Activated CD8-positive, alpha-beta memory T cell treated with anti-CD3 and anti-CD28 coated beads for 24 hours (primary cell): ENCODE data around the gene TIGD6.
"Not testable (repeated sequence)": the region's sequence is repeated elsewhere in the genome, so short reads cannot be mapped to it uniquely, and the experiment has no call there.

Experiments used
- DNase-seq: peaks from one replicate; pipeline ENCODE4 v3.0.0-alpha.2; 2020

The TIGD6 gene

DNA sequence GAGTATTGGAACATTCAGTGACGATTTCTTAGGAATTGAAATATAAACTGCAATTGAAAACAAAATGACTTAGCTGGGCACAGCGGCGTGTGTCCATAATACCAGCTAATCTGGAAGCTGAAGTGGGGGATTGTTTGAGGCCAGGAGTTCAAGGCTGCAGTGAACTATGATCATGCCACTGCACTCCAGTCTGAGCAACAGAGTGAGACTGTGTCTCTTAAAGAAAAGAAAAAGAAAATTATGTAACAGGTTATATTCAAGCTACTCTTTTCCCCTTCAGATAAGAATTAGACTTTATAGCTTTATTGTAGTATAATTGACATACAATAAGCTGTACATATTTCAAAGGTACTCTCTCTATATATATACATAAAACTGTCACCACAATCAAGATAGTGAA lies 33.5 kb downstream of the TIGD6 start:
- DNase-seq = no peak

GRCh38 chr5:149963729-149964128 lies 36.7 kb downstream of the TIGD6 start:
- no peak for DNase-seq

DNA sequence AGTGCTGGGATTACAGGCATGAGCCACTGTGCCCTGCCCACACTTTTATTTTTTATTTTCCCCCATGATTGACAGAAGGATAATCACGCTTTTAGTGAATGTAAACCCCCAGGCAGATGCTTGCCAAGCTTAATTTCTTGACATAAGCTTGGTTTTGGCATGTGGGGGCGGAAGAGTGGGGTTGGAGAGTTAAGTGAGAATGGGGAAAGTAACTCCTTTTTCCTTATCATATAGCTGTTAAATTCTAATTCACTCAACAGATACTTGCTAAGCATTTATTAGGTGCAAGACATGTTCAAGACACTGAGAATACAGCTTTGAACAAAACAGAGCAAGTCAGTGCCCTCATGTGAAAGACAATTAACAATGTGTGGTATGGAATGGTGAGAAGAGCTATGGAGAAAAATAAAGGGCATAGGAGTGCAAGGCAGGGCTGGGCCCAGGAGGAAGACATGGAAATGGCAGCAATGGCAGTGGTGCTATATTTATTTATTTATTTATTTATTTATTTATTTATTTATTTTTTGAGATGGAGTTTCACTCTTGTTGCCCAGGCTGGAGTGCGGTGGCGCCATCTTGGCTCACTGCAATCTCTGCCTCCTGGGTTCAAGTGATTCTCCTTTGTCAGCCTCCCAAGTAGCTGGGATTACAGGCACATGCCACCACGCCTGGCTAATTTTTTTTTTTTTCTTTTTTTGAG lies 37.7 kb downstream of the TIGD6 start:
- DNase-seq = no peak

DNA sequence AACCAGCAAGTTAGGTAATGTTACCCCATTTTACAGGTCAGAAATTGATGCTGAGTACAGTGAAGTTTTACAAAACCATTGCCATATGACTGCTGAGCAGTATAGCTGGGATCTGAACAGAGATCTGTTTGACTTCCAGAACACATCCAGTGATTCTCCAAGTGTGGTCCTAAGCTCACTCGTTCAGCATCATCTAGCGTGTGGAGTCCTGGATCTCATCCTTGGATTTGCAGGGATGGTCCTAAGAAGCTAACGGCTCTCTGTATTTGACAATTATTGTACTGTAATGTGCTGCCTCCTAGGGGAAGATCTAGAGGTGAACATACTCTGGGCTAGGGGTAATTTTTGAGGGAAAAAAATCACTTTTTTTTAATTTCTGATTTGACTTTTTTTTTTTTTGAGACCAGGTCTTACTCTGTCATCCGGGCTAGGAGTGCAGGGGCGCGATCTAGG lies 38.5 kb downstream of the TIGD6 start:
- no peak for DNase-seq

DNA sequence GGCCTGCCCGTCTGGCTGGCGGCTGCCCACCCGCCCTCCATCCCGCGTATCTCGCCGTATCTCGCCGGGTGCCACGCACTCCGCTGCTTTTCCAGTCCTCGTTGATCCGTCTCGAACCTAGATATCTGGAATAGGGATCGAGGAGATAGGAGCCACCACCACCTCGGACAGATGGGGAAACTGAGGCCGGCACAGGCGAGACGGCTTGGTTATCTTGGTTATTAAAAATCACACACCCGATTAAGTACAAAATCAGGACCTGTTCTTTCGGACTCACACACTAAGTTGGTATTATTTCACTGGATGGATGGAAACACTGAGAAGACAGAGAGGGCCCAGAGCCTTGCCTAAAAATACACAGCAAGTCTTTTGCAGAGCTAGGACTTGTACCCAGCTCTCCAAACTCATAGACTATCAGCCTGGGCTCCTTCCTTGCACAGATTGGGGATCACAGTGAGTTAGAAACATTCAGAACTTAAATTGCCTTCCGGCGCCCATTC lies 39.2 kb downstream of the TIGD6 start:
- no peak for DNase-seq

GRCh38 chr5:149960272-149961185 lies 39.9 kb downstream of the TIGD6 start, which contains the start of gene SLC26A2:
Gene SLC26A2 (plus strand): TSS chr5:149960758. CDS start chr5:149977653, 16,895 bp downstream.
- DNase-seq = peak; percentile 94

GRCh38 chr5:149959406-149960236 lies 40.8 kb downstream of the TIGD6 start:
- DNase-seq = peak; percentile 78

GRCh38 chr5:149957855-149958254 lies 42.6 kb downstream of the TIGD6 start:
- no peak for DNase-seq

DNA sequence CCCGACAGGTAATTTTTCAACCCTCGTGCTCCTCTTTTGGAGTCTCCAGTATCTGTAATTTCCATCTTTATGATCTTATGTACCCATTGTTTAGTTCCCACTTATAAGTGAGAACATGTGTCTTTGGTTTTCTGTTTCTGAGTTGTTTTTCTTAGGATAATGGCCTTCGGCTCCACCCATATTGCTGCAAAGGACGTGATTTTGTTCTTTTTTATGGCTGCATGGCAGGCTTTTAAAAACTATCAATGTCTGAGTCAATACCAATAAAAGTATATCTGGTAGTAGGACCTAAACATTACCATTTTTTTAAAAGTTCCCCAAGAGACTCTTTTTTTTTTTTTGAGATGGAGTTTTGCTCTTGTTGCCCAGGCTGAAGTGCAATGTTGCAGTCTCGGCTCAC lies 43.8 kb downstream of the TIGD6 start:
- DNase-seq = no peak

GRCh38 chr5:149954798-149955197 lies 45.7 kb downstream of the TIGD6 start:
- DNase-seq = no peak

- DNase-seq = no peak
These were observed 46.9 kb downstream of the TIGD6 start for GRCh38 chr5:149953436-149954121.

DNA sequence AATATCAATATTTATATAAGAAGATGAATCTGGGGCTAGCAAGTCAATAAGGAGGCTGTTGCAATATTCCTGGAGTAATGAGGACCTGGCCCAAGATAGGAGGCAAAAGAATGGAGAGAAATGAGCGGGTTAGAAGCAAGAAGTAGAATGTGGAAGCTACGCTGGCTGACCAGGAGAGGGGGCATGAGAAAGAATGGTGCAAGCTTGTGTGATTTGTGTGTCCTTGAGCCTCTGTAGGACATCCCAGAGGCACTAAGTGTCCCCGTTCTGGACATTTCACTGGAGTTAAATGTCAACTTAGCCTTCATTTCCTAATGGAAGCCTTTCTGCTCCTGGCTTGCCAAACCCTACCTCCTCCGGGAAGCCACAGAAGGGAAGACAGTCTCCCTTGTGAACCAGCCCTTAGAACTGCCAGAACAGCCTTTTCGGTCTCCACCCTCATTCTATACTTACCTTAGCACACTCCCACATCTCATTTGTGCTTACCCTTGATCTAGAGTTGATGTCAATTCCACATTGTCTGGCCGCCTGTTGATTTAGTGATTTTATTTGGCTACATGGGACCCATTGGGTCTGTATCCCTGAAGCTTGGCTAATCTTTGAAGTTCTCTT lies 49.2 kb downstream of the TIGD6 start:
- DNase-seq = no peak

GRCh38 chr5:149948993-149949392 lies 51.5 kb downstream of the TIGD6 start:
- no peak for DNase-seq

DNA sequence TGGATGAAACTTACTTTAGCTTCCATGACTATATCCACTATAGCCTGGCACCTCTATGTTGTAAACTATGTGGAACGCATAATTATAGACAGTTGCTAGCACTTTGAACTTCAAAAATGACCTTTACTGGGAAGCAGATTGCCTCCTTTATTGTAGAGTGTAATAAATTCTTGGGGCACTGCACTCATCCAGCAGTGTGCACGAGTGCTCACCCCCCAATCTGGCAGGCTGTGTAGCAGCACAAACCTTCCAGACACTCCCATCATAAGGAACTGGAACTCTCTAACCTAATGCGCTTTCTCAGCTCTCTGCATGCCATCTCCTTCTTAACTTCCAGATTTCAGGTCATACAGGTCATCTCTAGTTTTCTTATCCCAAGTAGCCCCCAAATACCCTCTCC lies 54.3 kb downstream of the TIGD6 start:
- DNase-seq = no peak

GRCh38 chr5:149944666-149945065 lies 55.8 kb downstream of the TIGD6 start, which contains the start of gene PDE6A:
Gene PDE6A (minus strand): TSS chr5:149944793. CDS start chr5:149944673, 120 bp downstream.
- DNase-seq = no peak

DNA sequence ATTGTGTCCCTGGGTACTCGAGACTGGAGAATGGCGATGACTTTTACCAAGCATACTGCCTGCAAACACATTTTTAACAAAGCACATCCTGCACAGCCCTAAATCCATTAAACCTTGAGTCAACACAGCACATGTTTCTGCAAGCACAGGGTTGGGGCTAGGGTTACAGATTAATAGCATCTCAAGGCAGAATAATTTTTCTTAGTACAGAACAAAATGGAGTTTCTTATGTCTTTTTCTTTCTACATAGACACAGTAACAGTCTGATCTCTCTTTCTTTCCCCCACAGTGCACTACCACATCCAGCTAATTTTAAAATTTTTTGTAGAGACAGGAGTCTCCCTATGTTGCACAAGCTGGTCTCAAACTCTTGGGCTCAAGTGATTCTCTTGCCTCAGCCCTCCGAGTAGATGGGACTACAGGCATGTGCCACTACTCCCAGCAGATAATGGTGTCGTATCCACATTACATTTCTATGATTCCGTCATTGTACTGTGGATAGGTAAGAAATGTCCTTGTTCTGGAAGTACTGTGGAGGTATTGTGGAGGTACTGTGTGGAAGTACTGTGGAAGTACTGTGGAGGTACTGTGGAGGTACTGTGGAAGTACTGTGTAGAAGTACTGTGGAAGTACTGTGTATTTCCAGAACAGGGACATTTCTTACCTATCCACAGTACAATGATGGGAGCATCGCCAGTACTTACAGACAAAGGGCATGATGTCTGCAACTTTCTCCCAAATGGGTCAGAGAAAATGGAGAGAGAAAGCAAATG lies 57.1 kb downstream of the TIGD6 start:
- not testable (repeated sequence) for DNase-seq
